ENCODE measurements around the gene TRIP6.

The TRIP6 gene

GRCh38 chr7:100835903-100836811 is 31.0 kb upstream of the TRIP6 start:
- DNase-seq (ENCODE audit: extremely low spot score) = no peak
- ChIA-PET POLR2A (interaction anchor here (1.0 to 2.8 kb wide), 5 partner anchors 9 to 130 kb away, joined by 3 to 21 read pairs (median 9); partner anchors contain the start of genes EPHB4, POP7, SLC12A9 and SRRT), CTCF (interaction anchor here (0.7 to 1.0 kb wide), 2 partner anchors 16 to 37 kb away, joined by 4 read pairs; partner anchors contain the start of gene SLC12A9)
- TF ChIP-seq ARNT (IDR thresholded peaks at IDR 0.05) (no peak), ELF4 (IDR thresholded peaks at IDR 0.05) (no peak)

GRCh38 chr7:100836812-100837098 is 30.4 kb upstream of the TRIP6 start:
- no peak for TF ChIP-seq ELF4 (IDR thresholded peaks at IDR 0.05)
- TF ChIP-seq SUZ12 (IDR thresholded peaks at IDR 0.05) = no peak
- no peak for TF ChIP-seq FOXM1 (IDR thresholded peaks at IDR 0.05; ENCODE audit: borderline replicate concordance)
- TF ChIP-seq TARDBP (IDR thresholded peaks at IDR 0.05) = no peak
- no peak for TF ChIP-seq FOXA1 (IDR thresholded peaks at IDR 0.05)
- no peak for TF ChIP-seq BHLHE40 (IDR thresholded peaks at IDR 0.05; ENCODE audit: borderline replicate concordance)
- TF ChIP-seq ZNF384 (IDR thresholded peaks at IDR 0.05) = no peak
- no peak for TF ChIP-seq NFRKB (IDR thresholded peaks at IDR 0.05)
- no peak for TF ChIP-seq CTBP1 (IDR thresholded peaks at IDR 0.05; ENCODE audit: borderline replicate concordance)
- CTCF ChIA-PET = no interaction called here
- POLR2A ChIA-PET = interaction anchor here (1.0 to 2.8 kb wide), 5 partner anchors 10 to 131 kb away, joined by 3 to 21 read pairs (median 9); partner anchors contain the start of genes EPHB4, POP7, SLC12A9 and SRRT
- DNase-seq (ENCODE audit: extremely low spot score) = no peak

- CTCF ChIA-PET = no interaction called here
- DNase-seq (ENCODE audit: extremely low spot score) = peak; percentile 83
- TF ChIP-seq ZNF384 (IDR thresholded peaks at IDR 0.05) (no peak), ELF4 (IDR thresholded peaks at IDR 0.05) (no peak), L3MBTL2 (conservative IDR thresholded peaks at IDR 0.05) (peak; percentile 88), NFRKB (IDR thresholded peaks at IDR 0.05) (no peak)
- POLR2A ChIA-PET = interaction anchor here (1.0 to 2.8 kb wide), 5 partner anchors 9 to 53 kb away, joined by 3 to 21 read pairs (median 4); partner anchors contain the start of genes EPHB4, SLC12A9, SRRT and UFSP1
Measured at GRCh38 chr7:100837099-100837836, 29.9 kb upstream of the TRIP6 start.

GRCh38 chr7:100839361-100839760 is 27.8 kb upstream of the TRIP6 start:
- no peak for DNase-seq (ENCODE audit: extremely low spot score)
- POLR2A ChIA-PET = no interaction called here
- CTCF ChIA-PET = no interaction called here
- TF ChIP-seq NFRKB (IDR thresholded peaks at IDR 0.05) (no peak), ELF4 (IDR thresholded peaks at IDR 0.05) (no peak), L3MBTL2 (conservative IDR thresholded peaks at IDR 0.05) (no peak), PKNOX1 (IDR thresholded peaks at IDR 0.05) (no peak), CTBP1 (IDR thresholded peaks at IDR 0.05; ENCODE audit: borderline replicate concordance) (no peak), FOXM1 (IDR thresholded peaks at IDR 0.05; ENCODE audit: borderline replicate concordance) (no peak), ARNT (IDR thresholded peaks at IDR 0.05) (no peak), ZNF384 (IDR thresholded peaks at IDR 0.05) (no peak), FOXA1 (IDR thresholded peaks at IDR 0.05) (no peak), TARDBP (IDR thresholded peaks at IDR 0.05) (no peak), FOXK2 (IDR thresholded peaks at IDR 0.05) (no peak), HDGF (IDR thresholded peaks at IDR 0.05; ENCODE audit: borderline replicate concordance) (no peak), LEF1 (IDR thresholded peaks at IDR 0.05; ENCODE audit: borderline replicate concordance) (no peak), SP1 (IDR thresholded peaks at IDR 0.05) (no peak)

- no peak for DNase-seq (ENCODE audit: extremely low spot score)
- TF ChIP-seq TARDBP (IDR thresholded peaks at IDR 0.05) (no peak), HDGF (IDR thresholded peaks at IDR 0.05; ENCODE audit: borderline replicate concordance) (no peak), ARNT (IDR thresholded peaks at IDR 0.05) (no peak), L3MBTL2 (conservative IDR thresholded peaks at IDR 0.05) (no peak), BHLHE40 (IDR thresholded peaks at IDR 0.05; ENCODE audit: borderline replicate concordance) (no peak), NFRKB (IDR thresholded peaks at IDR 0.05) (no peak), CTBP1 (IDR thresholded peaks at IDR 0.05; ENCODE audit: borderline replicate concordance) (no peak), ELF4 (IDR thresholded peaks at IDR 0.05) (no peak), FOXK2 (IDR thresholded peaks at IDR 0.05) (no peak), SUZ12 (IDR thresholded peaks at IDR 0.05) (no peak)
- ChIA-PET POLR2A (no interaction called here), CTCF (no interaction called here)
Measured at GRCh38 chr7:100840470-100841100, 26.6 kb upstream of the TRIP6 start.

- DNase-seq (ENCODE audit: extremely low spot score) = no peak
- ChIA-PET CTCF (no interaction called here), POLR2A (no interaction called here)
- TF ChIP-seq FOXK2 (IDR thresholded peaks at IDR 0.05) (no peak), BHLHE40 (IDR thresholded peaks at IDR 0.05; ENCODE audit: borderline replicate concordance) (no peak)
Measured at GRCh38 chr7:100847360-100847759, 19.8 kb upstream of the TRIP6 start.

Data from HEK293T (cell line).